Astrocyte (in vitro differentiated cells and primary cell): ENCODE measurements around the gene SPATA25. TPM values are rescaled to one million over a fixed set of nuclear protein-coding genes. Genes with fewer than 3 reads are reported as not detected.

Experiments
- DNase-seq: peaks from one replicate; pipeline ENCODE4 v3.0.0-alpha.2; 2010; ENCODE audit warnings: low read depth
- FAIRE-seq: peaks from 2 replicates; lab custom pipeline; 2011; peaks lifted over from hg19 to GRCh38; lab: Jason Lieb, UNC
- H2AFZ ChIP-seq: 2 replicates; pipeline ENCODE4 v1.6.0; 2012; ENCODE audit warnings: low read depth, low read length, inconsistent platforms
- H3K27ac ChIP-seq: 2 replicates; pipeline ENCODE4 v1.5.1; 2011; ENCODE audit warnings: low read depth, low read length, inconsistent platforms
- H3K27me3 ChIP-seq: 2 replicates; pipeline ENCODE4 v1.6.0; 2011; ENCODE audit warnings: low read length, inconsistent platforms; ENCODE audit not compliant: insufficient read depth
- H3K36me3 ChIP-seq: 2 replicates; pipeline ENCODE4 v1.5.1; 2011; ENCODE audit warnings: low read length, inconsistent platforms; ENCODE audit not compliant: insufficient read depth
- H3K4me1 ChIP-seq: 2 replicates; pipeline ENCODE4 v1.5.1; 2011; ENCODE audit warnings: low read length, inconsistent platforms; ENCODE audit not compliant: insufficient read depth
- H3K4me2 ChIP-seq: 2 replicates; pipeline ENCODE4 v1.6.0; 2012; ENCODE audit warnings: low read length, inconsistent platforms
- H3K4me3 ChIP-seq: 2 replicates; pipeline ENCODE4 v1.5.1; 2011; ENCODE audit warnings: low read depth, mild to moderate bottlenecking, low read length, inconsistent platforms; ENCODE audit not compliant: insufficient read depth
- H3K79me2 ChIP-seq: 2 replicates; pipeline ENCODE4 v1.6.0; 2012; ENCODE audit warnings: mild to moderate bottlenecking, low read length, inconsistent platforms; ENCODE audit not compliant: insufficient read depth
- H3K9ac ChIP-seq: 2 replicates; pipeline ENCODE4 v1.6.0; 2012; ENCODE audit warnings: mild to moderate bottlenecking, low read length, inconsistent platforms
- H3K9me3 ChIP-seq: 2 replicates; pipeline ENCODE4 v1.5.1; 2012; ENCODE audit warnings: low read depth, mild to moderate bottlenecking, low read length, inconsistent platforms; ENCODE audit not compliant: insufficient read depth
- H4K20me1 ChIP-seq: 2 replicates; pipeline ENCODE4 v1.6.0; 2012; ENCODE audit warnings: low read length, inconsistent platforms; ENCODE audit not compliant: insufficient read depth
- H3K27ac Mint-ChIP-seq: one replicate; pipeline ENCODE4 v1.8.0; 2021; ENCODE audit warnings: mild to moderate bottlenecking, mixed read lengths; ENCODE audit not compliant: unreplicated experiment
- H3K27me3 Mint-ChIP-seq: one replicate; pipeline ENCODE4 v1.8.0; 2021; ENCODE audit warnings: low read depth, mixed read lengths; ENCODE audit not compliant: unreplicated experiment
- H3K36me3 Mint-ChIP-seq: one replicate; pipeline ENCODE4 v1.8.0; 2021; ENCODE audit warnings: low read depth, mixed read lengths; ENCODE audit not compliant: unreplicated experiment
- H3K4me1 Mint-ChIP-seq: one replicate; pipeline ENCODE4 v1.8.0; 2021; ENCODE audit warnings: low read depth, mixed read lengths; ENCODE audit not compliant: unreplicated experiment
- H3K4me3 Mint-ChIP-seq: one replicate; pipeline ENCODE4 v1.8.0; 2021; ENCODE audit warnings: mild to moderate bottlenecking, moderate library complexity, mixed read lengths; ENCODE audit not compliant: unreplicated experiment
- H3K9me3 Mint-ChIP-seq: one replicate; pipeline ENCODE4 v1.8.0; 2021; ENCODE audit warnings: mild to moderate bottlenecking, mixed read lengths; ENCODE audit not compliant: unreplicated experiment
- EZH2 ChIP-seq: IDR thresholded peaks from 2 replicates; pipeline ENCODE4 v1.6.1; 2012; ENCODE audit warnings: mild to moderate bottlenecking, low read length, inconsistent platforms; ENCODE audit not compliant: insufficient read depth
- total RNA-seq: library from RNA; stranded (reverse); gene quantifications from 2 replicates; pipeline ENCODE4 v1.2.1, GENCODE V29; 2021
- TF ChIP-seq, protein P1 (sequence below): IDR thresholded peaks from 2 replicates; pipeline ENCODE4 v1.5.1; 2011; ENCODE audit warnings: low read depth, mild to moderate bottlenecking, inconsistent platforms, low read length, moderate library complexity; ENCODE audit not compliant: insufficient read depth

SPATA25 gene
- total RNA-seq, 1 donor from 2014 or later: 1.7 TPM

DNA sequence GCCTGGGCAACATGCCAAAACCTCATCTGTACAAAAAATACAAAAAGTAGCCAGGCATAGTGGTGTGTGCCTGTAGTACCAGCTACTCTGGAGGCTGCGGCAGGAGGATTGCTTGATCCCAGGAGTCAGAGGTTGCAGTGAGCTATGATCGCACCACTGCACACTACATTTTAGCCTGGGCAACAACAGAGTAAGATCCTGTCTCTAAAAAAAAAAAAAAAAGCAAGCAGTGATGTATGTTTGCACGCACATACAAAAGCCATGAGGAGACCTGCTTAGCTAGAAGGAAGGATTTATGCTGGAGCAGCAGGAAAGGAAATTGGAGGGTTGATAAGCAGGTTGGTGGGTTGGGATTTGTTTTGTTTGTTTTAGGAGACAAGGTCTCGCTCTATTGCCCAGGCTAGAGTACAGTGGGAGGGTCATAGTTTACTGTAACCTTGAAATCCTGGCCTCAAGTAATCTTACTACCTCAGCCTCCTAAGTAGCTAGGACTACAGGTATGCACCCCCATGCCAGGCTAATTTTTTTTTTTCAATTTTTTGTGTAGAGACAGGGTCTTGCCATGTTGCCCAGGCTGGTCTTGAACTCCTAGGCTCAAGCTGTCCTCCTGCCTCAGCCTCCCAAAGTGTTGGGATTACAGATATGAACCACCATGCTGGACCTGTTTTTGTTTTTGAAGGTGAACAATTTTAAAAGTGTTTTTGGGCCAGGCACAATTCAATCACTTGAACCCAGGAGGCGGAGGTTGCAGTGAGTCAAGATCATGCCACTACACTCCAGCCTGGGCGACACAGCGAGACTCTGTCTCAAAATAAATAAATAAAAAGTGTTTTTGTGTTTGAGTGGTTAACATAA is 26.0 kb downstream of the SPATA25 start:
- Mint-ChIP-seq H3K27me3 (no peaks in the 10 kb centered on the region), H3K36me3 (peaks cover 2% of the 10 kb centered on the region), H3K9me3 (no peaks in the 10 kb centered on the region), H3K4me3 (no peak overlapping the region), H3K27ac (no peak overlapping the region), H3K4me1 (peaks cover 13% of the 10 kb centered on the region)
- peaks cover 9% of the 10 kb centered on the region for H3K79me2 ChIP-seq
- no peak overlapping the region for H2AFZ ChIP-seq
- H3K27ac ChIP-seq: no peak overlapping the region
- no peaks in the 10 kb centered on the region for H4K20me1 ChIP-seq
- FAIRE-seq: no peak
- no peak overlapping the region for H3K9ac ChIP-seq
- H3K9me3 ChIP-seq: no peaks in the 10 kb centered on the region
- H3K27me3 ChIP-seq: no peaks in the 10 kb centered on the region
- no peak overlapping the region for H3K4me3 ChIP-seq
- TF ChIP-seq EZH2: no peak
- H3K4me1 ChIP-seq: peaks cover 16% of the 10 kb centered on the region
- H3K36me3 ChIP-seq: no peaks in the 10 kb centered on the region
- DNase-seq: no peak
- no peak overlapping the region for H3K4me2 ChIP-seq

- Mint-ChIP-seq H3K27me3 (no peaks in the 10 kb centered on the region), H3K4me3 (no peak overlapping the region), H3K36me3 (peaks cover 2% of the 10 kb centered on the region), H3K9me3 (no peaks in the 10 kb centered on the region), H3K27ac (peak overlapping the region; percentile 1), H3K4me1 (peaks cover 13% of the 10 kb centered on the region)
- peaks cover 24% of the 10 kb centered on the region for H3K4me1 ChIP-seq
- H4K20me1 ChIP-seq: peaks cover 4% of the 10 kb centered on the region
- H3K27me3 ChIP-seq: no peaks in the 10 kb centered on the region
- H2AFZ ChIP-seq: no peak overlapping the region
- no peak overlapping the region for H3K4me2 ChIP-seq
- DNase-seq: peak; percentile 42
- no peaks in the 10 kb centered on the region for H3K9me3 ChIP-seq
- FAIRE-seq: no peak
- no peak overlapping the region for H3K9ac ChIP-seq
- TF ChIP-seq EZH2: no peak
- TF ChIP-seq, protein P1, sequence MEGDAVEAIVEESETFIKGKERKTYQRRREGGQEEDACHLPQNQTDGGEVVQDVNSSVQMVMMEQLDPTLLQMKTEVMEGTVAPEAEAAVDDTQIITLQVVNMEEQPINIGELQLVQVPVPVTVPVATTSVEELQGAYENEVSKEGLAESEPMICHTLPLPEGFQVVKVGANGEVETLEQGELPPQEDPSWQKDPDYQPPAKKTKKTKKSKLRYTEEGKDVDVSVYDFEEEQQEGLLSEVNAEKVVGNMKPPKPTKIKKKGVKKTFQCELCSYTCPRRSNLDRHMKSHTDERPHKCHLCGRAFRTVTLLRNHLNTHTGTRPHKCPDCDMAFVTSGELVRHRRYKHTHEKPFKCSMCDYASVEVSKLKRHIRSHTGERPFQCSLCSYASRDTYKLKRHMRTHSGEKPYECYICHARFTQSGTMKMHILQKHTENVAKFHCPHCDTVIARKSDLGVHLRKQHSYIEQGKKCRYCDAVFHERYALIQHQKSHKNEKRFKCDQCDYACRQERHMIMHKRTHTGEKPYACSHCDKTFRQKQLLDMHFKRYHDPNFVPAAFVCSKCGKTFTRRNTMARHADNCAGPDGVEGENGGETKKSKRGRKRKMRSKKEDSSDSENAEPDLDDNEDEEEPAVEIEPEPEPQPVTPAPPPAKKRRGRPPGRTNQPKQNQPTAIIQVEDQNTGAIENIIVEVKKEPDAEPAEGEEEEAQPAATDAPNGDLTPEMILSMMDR: no peak
- no peak overlapping the region for H3K27ac ChIP-seq
- no peak overlapping the region for H3K4me3 ChIP-seq
- H3K36me3 ChIP-seq: no peaks in the 10 kb centered on the region
- H3K79me2 ChIP-seq: peaks cover 17% of the 10 kb centered on the region
Measured at GRCh38 chr20:45860560-45861220, 26.7 kb downstream of the SPATA25 start.

- peaks cover 2% of the 10 kb centered on the region for H3K36me3 Mint-ChIP-seq
- no peak overlapping the region for H3K27ac Mint-ChIP-seq
- Histone ChIP-seq H3K36me3 (no peaks in the 10 kb centered on the region), H2AFZ (no peak overlapping the region), H3K4me3 (no peak overlapping the region), H3K9me3 (no peaks in the 10 kb centered on the region), H3K4me1 (peaks cover 24% of the 10 kb centered on the region), H3K9ac (no peak overlapping the region), H3K79me2 (peaks cover 21% of the 10 kb centered on the region), H3K27me3 (no peaks in the 10 kb centered on the region), H4K20me1 (peaks cover 5% of the 10 kb centered on the region), H3K4me2 (no peak overlapping the region), H3K27ac (no peak overlapping the region)
- no peaks in the 10 kb centered on the region for H3K9me3 Mint-ChIP-seq
- H3K27me3 Mint-ChIP-seq: no peaks in the 10 kb centered on the region
- DNase-seq (no peak), FAIRE-seq (no peak)
- H3K4me3 Mint-ChIP-seq: no peak overlapping the region
- H3K4me1 Mint-ChIP-seq: peaks cover 13% of the 10 kb centered on the region
- TF ChIP-seq EZH2: no peak
Measured at GRCh38 chr20:45859916-45860315, 27.5 kb downstream of the SPATA25 start.
